ENCODE measurements around the gene PRPF40B.

DNA sequence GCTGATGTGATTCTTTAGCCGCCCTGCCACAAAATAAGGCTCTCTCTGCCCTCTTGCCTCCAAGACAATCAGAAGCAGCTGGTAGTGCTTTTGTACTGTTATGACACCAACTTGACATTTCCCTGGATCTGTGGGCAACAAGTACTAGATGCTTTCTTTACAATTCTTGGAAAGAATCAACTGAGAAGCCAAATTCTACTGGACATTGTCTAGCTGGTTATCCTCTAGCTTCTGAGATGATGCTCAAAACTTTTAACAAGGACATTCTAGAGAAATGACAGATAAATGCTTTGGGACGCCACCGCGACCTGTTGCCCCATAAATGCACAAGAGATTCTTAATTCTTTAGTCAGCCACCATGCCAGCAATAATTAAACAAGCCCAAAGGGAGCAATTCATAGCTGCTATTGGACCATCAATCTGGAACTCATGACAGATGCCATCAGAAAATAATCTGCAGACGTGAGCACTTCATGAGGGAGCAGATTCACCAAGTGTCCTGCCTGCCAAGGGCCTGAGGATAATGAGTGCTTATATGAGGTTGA lies 61.0 kb downstream of the PRPF40B start:
- TF ChIP-seq, protein P1, sequence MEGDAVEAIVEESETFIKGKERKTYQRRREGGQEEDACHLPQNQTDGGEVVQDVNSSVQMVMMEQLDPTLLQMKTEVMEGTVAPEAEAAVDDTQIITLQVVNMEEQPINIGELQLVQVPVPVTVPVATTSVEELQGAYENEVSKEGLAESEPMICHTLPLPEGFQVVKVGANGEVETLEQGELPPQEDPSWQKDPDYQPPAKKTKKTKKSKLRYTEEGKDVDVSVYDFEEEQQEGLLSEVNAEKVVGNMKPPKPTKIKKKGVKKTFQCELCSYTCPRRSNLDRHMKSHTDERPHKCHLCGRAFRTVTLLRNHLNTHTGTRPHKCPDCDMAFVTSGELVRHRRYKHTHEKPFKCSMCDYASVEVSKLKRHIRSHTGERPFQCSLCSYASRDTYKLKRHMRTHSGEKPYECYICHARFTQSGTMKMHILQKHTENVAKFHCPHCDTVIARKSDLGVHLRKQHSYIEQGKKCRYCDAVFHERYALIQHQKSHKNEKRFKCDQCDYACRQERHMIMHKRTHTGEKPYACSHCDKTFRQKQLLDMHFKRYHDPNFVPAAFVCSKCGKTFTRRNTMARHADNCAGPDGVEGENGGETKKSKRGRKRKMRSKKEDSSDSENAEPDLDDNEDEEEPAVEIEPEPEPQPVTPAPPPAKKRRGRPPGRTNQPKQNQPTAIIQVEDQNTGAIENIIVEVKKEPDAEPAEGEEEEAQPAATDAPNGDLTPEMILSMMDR (IDR thresholded peaks at IDR 0.05) = no peak
- TF ChIP-seq POLR2A (IDR thresholded peaks at IDR 0.05) (no peak), POLR2AphosphoS5 (IDR thresholded peaks at IDR 0.05) (no peak)
